ENCODE results near the gene LRRC3. TPM values are rescaled to one million over a fixed set of nuclear protein-coding genes. Genes with fewer than 3 reads are reported as not detected.
A peak's percentile ranks its signal among the peaks of the same experiment; 100 is the strongest.

Gene LRRC3
- total RNA-seq, 1 experiment from 2014 or later = 5.7 TPM

GRCh38 chr21:44509539-44509938, 54.2 kb downstream of the LRRC3 start:
- Mint-ChIP-seq H3K36me3 (no peaks in the 10 kb centered on the region), H3K9me3 (no peaks in the 10 kb centered on the region), H3K4me3 (no peak overlapping the region), H3K27me3 (ENCODE audit: low read depth) (no peaks in the 10 kb centered on the region), H3K27ac (peak overlapping the region; percentile 22), H3K4me1 (no peaks in the 10 kb centered on the region; the same call in 1 of the 2 replicates)
- ChIA-PET CTCF (interaction anchor here (0.7 to 4.2 kb wide), 23 partner anchors 11 to 292 kb away, joined by 3 to 53 read pairs (median 6); partner anchors contain the start of genes KRTAP10-6, TSPEAR and UBE2G2), POLR2A (no interaction called here)
- TF ChIP-seq ATF3 (CRISPR knock-in tag; conservative IDR thresholded peaks at IDR 0.05) = no peak
- no peak for TF ChIP-seq NFYB (CRISPR knock-in tag; conservative IDR thresholded peaks at IDR 0.05; ENCODE audit: low read depth)
- no peak for TF ChIP-seq TCF7 (CRISPR knock-in tag; IDR thresholded peaks at IDR 0.05; ENCODE audit: low read depth)
- no peak for TF ChIP-seq CREM (CRISPR knock-in tag; IDR thresholded peaks at IDR 0.05)
- TF ChIP-seq ZBTB43 (CRISPR knock-in tag; IDR thresholded peaks at IDR 0.05) = no peak
- TF ChIP-seq SOX15 (CRISPR knock-in tag; IDR thresholded peaks at IDR 0.05) = no peak
- TF ChIP-seq SMAD4 (CRISPR knock-in tag; IDR thresholded peaks at IDR 0.05) = no peak
- TF ChIP-seq ATF2 (CRISPR knock-in tag; IDR thresholded peaks at IDR 0.05; ENCODE audit: borderline replicate concordance, low read depth) = no peak
- no peak for TF ChIP-seq E2F1 (CRISPR knock-in tag; IDR thresholded peaks at IDR 0.05)
- no peak for TF ChIP-seq ZNF532 (CRISPR knock-in tag; IDR thresholded peaks at IDR 0.05; ENCODE audit: borderline replicate concordance)
- no peak for TF ChIP-seq FOXP1 (CRISPR knock-in tag; IDR thresholded peaks at IDR 0.05; ENCODE audit: borderline replicate concordance)
- no peak for TF ChIP-seq EMX1 (CRISPR knock-in tag; IDR thresholded peaks at IDR 0.05)
- TF ChIP-seq AR (CRISPR knock-in tag; IDR thresholded peaks at IDR 0.05) = no peak
- no peak for TF ChIP-seq MXD4 (CRISPR knock-in tag; IDR thresholded peaks at IDR 0.05; ENCODE audit: borderline replicate concordance)
- DNase-seq (ENCODE audit: low spot score) = no peak
- no peak for ATAC-seq
